Endothelial cell of umbilical vein (primary cell): ENCODE measurements around the gene FMNL1.

Source experiments
- CTCF ChIP-seq, 2 donors: IDR thresholded peaks; 1 replicate in 1 of 2; 2 replicates in 1 of 2; pipeline ENCODE4 v1.5.1; 2011; ENCODE audit warnings: low read length in 2 of 2, mild to moderate bottlenecking in 2 of 2, moderate library complexity in 2 of 2, control low read depth in 1 of 2, inconsistent platforms in 1 of 2, low read depth in 1 of 2; ENCODE audit not compliant: insufficient read depth in 1 of 2; ENCODE audit errors: extremely low read depth in 1 of 2
- EZH2 ChIP-seq: IDR thresholded peaks from 2 replicates; pipeline ENCODE4 v1.6.1; 2012; ENCODE audit warnings: borderline replicate concordance, low read depth, mild to moderate bottlenecking, moderate library complexity, low read length, inconsistent platforms; ENCODE audit not compliant: severe bottlenecking
- FOS ChIP-seq: IDR thresholded peaks from 2 replicates; pipeline ENCODE4 v1.6.1; 2011; ENCODE audit warnings: mild to moderate bottlenecking, low read length, moderate library complexity, borderline replicate concordance; ENCODE audit not compliant: insufficient read depth
- JUN ChIP-seq: IDR thresholded peaks from 2 replicates; pipeline ENCODE4 v1.6.1; 2011; ENCODE audit warnings: borderline replicate concordance, low read depth; ENCODE audit not compliant: insufficient read length, insufficient read depth
- MAX ChIP-seq: IDR thresholded peaks from 2 replicates; pipeline ENCODE4 v1.6.1; 2011; ENCODE audit not compliant: insufficient read depth, insufficient read length
- MYC ChIP-seq: IDR thresholded peaks from one replicate; pipeline ENCODE4 v1.6.1; 2011; ENCODE audit warnings: mild to moderate bottlenecking, low read depth, low read length
- POLR2A ChIP-seq: IDR thresholded peaks from 2 replicates; pipeline ENCODE4 v1.6.1; 2012; ENCODE audit warnings: low read depth, mild to moderate bottlenecking, control low read depth, low read length
- POLR2AphosphoS5 ChIP-seq: IDR thresholded peaks from 2 replicates; pipeline ENCODE4 v1.6.1; 2012; ENCODE audit warnings: low read depth, mild to moderate bottlenecking, control low read depth, low read length, moderate library complexity; ENCODE audit not compliant: insufficient read depth

GRCh38 chr17:45271603-45272002 is 49.9 kb downstream of the FMNL1 start:
- TF ChIP-seq POLR2A: no peak
- no peak for TF ChIP-seq EZH2
- no peak for TF ChIP-seq CTCF (IDR thresholded peaks at IDR 0.05; ENCODE audit: extremely low read depth in 1 of 2, insufficient read depth in 1 of 2, low read depth in 1 of 2, low read length in 2 of 2)
- TF ChIP-seq POLR2AphosphoS5: no peak
- no peak for TF ChIP-seq JUN
- no peak for TF ChIP-seq MYC
- no peak for TF ChIP-seq FOS
- no peak for TF ChIP-seq MAX
